Measurements from ENCODE around the gene LINGO1.

GRCh38 chr15:77644543-77645247, 12.0 kb upstream of the LINGO1 start:
- TF ChIP-seq POLR2A (IDR thresholded peaks at IDR 0.05; ENCODE audit: low read depth, low read length) (no peak), POLR2AphosphoS5 (IDR thresholded peaks at IDR 0.05; ENCODE audit: low read depth, low read length) (no peak)
